CD14-positive monocyte (primary cell): ENCODE data around the gene PI3. TPM values are rescaled to one million over a fixed set of nuclear protein-coding genes. Genes with fewer than 3 reads are reported as not detected.
A peak's percentile ranks its signal among the peaks of the same experiment; 100 is the strongest.
"Not testable (repeated sequence)": the region's sequence is repeated elsewhere in the genome, so short reads cannot be mapped to it uniquely, and the experiment has no call there.

Experiments
- DNase-seq, 3 donors: peaks; one replicate each; pipeline ENCODE4 v3.0.0-alpha.2; 2011 to 2022
- H2AFZ ChIP-seq: 2 replicates; pipeline ENCODE4 v1.6.0; 2012; ENCODE audit warnings: mild to moderate bottlenecking, low read depth, low read length, inconsistent platforms; ENCODE audit not compliant: insufficient read depth, poor library complexity, severe bottlenecking
- H3K27ac ChIP-seq, 2 donors: 1 replicate in 1 of 2; 2 replicates in 1 of 2; pipeline ENCODE4 v1.5.1; 2012 to 2013; ENCODE audit warnings: low read length in 2 of 2, control low read depth in 1 of 2, inconsistent platforms in 1 of 2, low read depth in 1 of 2, mild to moderate bottlenecking in 1 of 2
- H3K27me3 ChIP-seq, 2 donors: one replicate each; pipeline versions ENCODE4 v1.6.0 to v1.6.1; 2011 to 2013; ENCODE audit warnings: low read length in 2 of 2; ENCODE audit not compliant: control insufficient read depth in 2 of 2, insufficient read depth in 2 of 2
- H3K36me3 ChIP-seq, 2 donors: replicated peaks in 1 of 2; 1 replicate in 1 of 2; 2 replicates in 1 of 2; pipeline versions ENCODE4 v1.5.1 to v1.6.1; 2012 to 2013; ENCODE audit warnings: low read length in 2 of 2, control low read depth in 1 of 2, inconsistent platforms in 1 of 2, mild to moderate bottlenecking in 1 of 2; ENCODE audit not compliant: insufficient read depth in 2 of 2, control insufficient read depth in 1 of 2
- H3K4me1 ChIP-seq, 2 donors: 1 replicate in 1 of 2; 2 replicates in 1 of 2; pipeline versions ENCODE4 v1.5.1 to v1.6.1; 2012 to 2013; ENCODE audit warnings: low read length in 2 of 2, control low read depth in 1 of 2, inconsistent platforms in 1 of 2, mild to moderate bottlenecking in 1 of 2, moderate library complexity in 1 of 2; ENCODE audit not compliant: insufficient read depth in 2 of 2, control insufficient read depth in 1 of 2
- H3K4me2 ChIP-seq: replicated peaks from 2 replicates; pipeline ENCODE3; 2012; ENCODE audit warnings: low read length, moderate library complexity, mild to moderate bottlenecking; ENCODE audit not compliant: poor library complexity, severe bottlenecking; ENCODE audit errors: extremely low read depth
- H3K4me3 ChIP-seq, 3 experiments: fragments of 200-600 bp in 1 of 3; sonication (generic) in 1 of 3; replicated peaks in 1 of 3; 1 replicate in 2 of 3; 2 replicates in 1 of 3; pipeline ENCODE4 v1.5.1; 2011 to 2013; ENCODE audit warnings: low read length in 3 of 3, mild to moderate bottlenecking in 3 of 3, control low read depth in 2 of 3, low read depth in 2 of 3, inconsistent platforms in 1 of 3, moderate library complexity in 1 of 3
- H3K79me2 ChIP-seq: 2 replicates; pipeline ENCODE4 v1.6.0; 2012; ENCODE audit warnings: mild to moderate bottlenecking, control low read depth, inconsistent platforms, low read length, moderate library complexity; ENCODE audit not compliant: insufficient read depth
- H3K9ac ChIP-seq: 2 replicates; pipeline ENCODE4 v1.6.0; 2017; ENCODE audit warnings: low read length, mild to moderate bottlenecking; ENCODE audit not compliant: insufficient read depth, poor library complexity, severe bottlenecking
- H3K9me3 ChIP-seq, 2 donors: replicated peaks in 1 of 2; 1 replicate in 1 of 2; 2 replicates in 1 of 2; pipeline versions ENCODE4 v1.5.1 to v1.6.1; 2012 to 2013; ENCODE audit warnings: low read length in 2 of 2, control low read depth in 1 of 2; ENCODE audit not compliant: control insufficient read depth in 1 of 2, insufficient read depth in 1 of 2
- H4K20me1 ChIP-seq: 2 replicates; pipeline ENCODE4 v1.6.0; 2012; ENCODE audit warnings: mild to moderate bottlenecking, low read length, control low read depth, moderate library complexity; ENCODE audit not compliant: insufficient read depth
- H3K27ac Mint-ChIP-seq, 7 donors: one replicate each; pipeline ENCODE4 v1.8.0; 2020; ENCODE audit warnings: mild to moderate bottlenecking in 7 of 7, mixed read lengths in 7 of 7, moderate library complexity in 6 of 7, inconsistent platforms in 2 of 7
- H3K27me3 Mint-ChIP-seq, 3 donors: one replicate each; pipeline ENCODE4 v1.8.0; 2021 to 2022; ENCODE audit warnings: low read depth in 3 of 3, mild to moderate bottlenecking in 3 of 3, mixed read lengths in 3 of 3, moderate library complexity in 3 of 3, inconsistent platforms in 1 of 3
- H3K36me3 Mint-ChIP-seq, 2 donors: one replicate each; pipeline ENCODE4 v1.8.0; 2020; ENCODE audit warnings: mixed read lengths in 2 of 2, inconsistent platforms in 1 of 2, mild to moderate bottlenecking in 1 of 2
- H3K4me1 Mint-ChIP-seq: one replicate; pipeline ENCODE4 v1.8.0; 2020; ENCODE audit warnings: mild to moderate bottlenecking, mixed read lengths
- H3K4me3 Mint-ChIP-seq, 2 donors: one replicate each; pipeline ENCODE4 v1.8.0; 2020; ENCODE audit warnings: mild to moderate bottlenecking in 2 of 2, mixed read lengths in 2 of 2, moderate library complexity in 1 of 2
- H3K9me3 Mint-ChIP-seq, 7 donors: one replicate each; pipeline ENCODE4 v1.8.0; 2020 to 2022; ENCODE audit warnings: mixed read lengths in 7 of 7, mild to moderate bottlenecking in 6 of 7, moderate library complexity in 6 of 7, inconsistent platforms in 2 of 7
- WGBS: methylation state at CpG from one replicate; pipeline ENCODE4 v1.1.5; 2013; ENCODE audit warnings: missing lambda C conversion rate; ENCODE audit not compliant: insufficient coverage; 5-methylcytosine and 5-hydroxymethylcytosine counted together
- intact Hi-C, 2 donors: fragments of 100-400 bp; cut with micrococcal nuclease; formaldehyde crosslinking; loops; one replicate each; pipeline versions ENCODE4 v1.15.0 to v1.15.1; 2023
- polyA plus RNA-seq, 3 donors: library from polyadenylated mRNA; depleted of rRNA in 1 of 3; unstranded in 2 of 3; stranded (reverse) in 1 of 3; fragments of 300-500 nt in 2 of 3; fragments of >200 nt in 1 of 3; fragmentation: Illumina TruSeq in 2 of 3; gene quantifications; 1 replicate in 2 of 3; 2 replicates in 1 of 3; pipeline ENCODE4 v1.2.3, GENCODE V29; 2012 to 2021
- TF ChIP-seq, protein P1 (sequence below): fragments of 200-600 bp; IDR thresholded peaks from one replicate; pipeline ENCODE4 v1.8.0; 2022; ENCODE audit warnings: antibody characterized with exemption, mild to moderate bottlenecking

The PI3 gene
- polyA plus RNA-seq, 3 donors: not detected

DNA sequence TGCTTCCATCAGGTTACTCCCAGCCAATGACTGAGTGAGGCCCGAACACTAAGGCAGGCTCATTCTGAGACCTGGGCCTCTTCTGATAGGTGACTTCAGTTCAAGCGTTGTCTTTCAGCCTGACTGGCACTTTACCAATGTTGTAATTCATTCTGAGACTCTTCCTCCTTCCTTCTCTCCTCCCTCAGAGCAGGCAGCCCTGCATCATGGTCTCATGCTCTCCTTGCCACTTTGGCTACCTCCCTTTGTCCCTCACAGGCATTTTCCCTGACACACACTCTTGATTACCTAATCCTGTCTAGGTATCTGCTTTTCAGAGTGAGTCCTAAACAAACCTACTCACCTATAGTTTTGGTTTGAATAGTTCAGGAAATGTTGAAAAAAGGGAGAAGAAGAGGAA, 37.8 kb upstream of the PI3 start:
- Mint-ChIP-seq H3K36me3 (no peaks in the 10 kb centered on the region), H3K27me3 (peaks cover 11 to 19% (median 12%) of the 10 kb centered on the region in 3 donors), H3K27ac (no peak overlapping the region), H3K4me3 (no peak overlapping the region), H3K9me3 (peaks cover 0 to 4% (median 0%) of the 10 kb centered on the region in 7 donors), H3K4me1 (no peaks in the 10 kb centered on the region)
- Histone ChIP-seq H3K27ac (no peak overlapping the region), H3K9me3 (no peaks in the 10 kb centered on the region), H3K9ac (no peak overlapping the region), H3K4me2 (no peak overlapping the region), H4K20me1 (no peaks in the 10 kb centered on the region), H3K79me2 (no peaks in the 10 kb centered on the region), H2AFZ (no peak overlapping the region), H3K4me1 (no peaks in the 10 kb centered on the region), H3K4me3 (no peak overlapping the region), H3K27me3 (peaks cover 0 to 7% of the 10 kb centered on the region in 2 donors), H3K36me3 (no peaks in the 10 kb centered on the region)
- no peak for DNase-seq
- intact Hi-C loops: loop anchor here in 1 of 2 donors (5.0 kb wide), 1 partner anchor 155 kb away; no protein-coding TSS in a partner anchor
- 64% methylated on average over 2 of the region's 2 CpGs for WGBS
- TF ChIP-seq, protein P1, sequence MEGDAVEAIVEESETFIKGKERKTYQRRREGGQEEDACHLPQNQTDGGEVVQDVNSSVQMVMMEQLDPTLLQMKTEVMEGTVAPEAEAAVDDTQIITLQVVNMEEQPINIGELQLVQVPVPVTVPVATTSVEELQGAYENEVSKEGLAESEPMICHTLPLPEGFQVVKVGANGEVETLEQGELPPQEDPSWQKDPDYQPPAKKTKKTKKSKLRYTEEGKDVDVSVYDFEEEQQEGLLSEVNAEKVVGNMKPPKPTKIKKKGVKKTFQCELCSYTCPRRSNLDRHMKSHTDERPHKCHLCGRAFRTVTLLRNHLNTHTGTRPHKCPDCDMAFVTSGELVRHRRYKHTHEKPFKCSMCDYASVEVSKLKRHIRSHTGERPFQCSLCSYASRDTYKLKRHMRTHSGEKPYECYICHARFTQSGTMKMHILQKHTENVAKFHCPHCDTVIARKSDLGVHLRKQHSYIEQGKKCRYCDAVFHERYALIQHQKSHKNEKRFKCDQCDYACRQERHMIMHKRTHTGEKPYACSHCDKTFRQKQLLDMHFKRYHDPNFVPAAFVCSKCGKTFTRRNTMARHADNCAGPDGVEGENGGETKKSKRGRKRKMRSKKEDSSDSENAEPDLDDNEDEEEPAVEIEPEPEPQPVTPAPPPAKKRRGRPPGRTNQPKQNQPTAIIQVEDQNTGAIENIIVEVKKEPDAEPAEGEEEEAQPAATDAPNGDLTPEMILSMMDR: no peak

DNA sequence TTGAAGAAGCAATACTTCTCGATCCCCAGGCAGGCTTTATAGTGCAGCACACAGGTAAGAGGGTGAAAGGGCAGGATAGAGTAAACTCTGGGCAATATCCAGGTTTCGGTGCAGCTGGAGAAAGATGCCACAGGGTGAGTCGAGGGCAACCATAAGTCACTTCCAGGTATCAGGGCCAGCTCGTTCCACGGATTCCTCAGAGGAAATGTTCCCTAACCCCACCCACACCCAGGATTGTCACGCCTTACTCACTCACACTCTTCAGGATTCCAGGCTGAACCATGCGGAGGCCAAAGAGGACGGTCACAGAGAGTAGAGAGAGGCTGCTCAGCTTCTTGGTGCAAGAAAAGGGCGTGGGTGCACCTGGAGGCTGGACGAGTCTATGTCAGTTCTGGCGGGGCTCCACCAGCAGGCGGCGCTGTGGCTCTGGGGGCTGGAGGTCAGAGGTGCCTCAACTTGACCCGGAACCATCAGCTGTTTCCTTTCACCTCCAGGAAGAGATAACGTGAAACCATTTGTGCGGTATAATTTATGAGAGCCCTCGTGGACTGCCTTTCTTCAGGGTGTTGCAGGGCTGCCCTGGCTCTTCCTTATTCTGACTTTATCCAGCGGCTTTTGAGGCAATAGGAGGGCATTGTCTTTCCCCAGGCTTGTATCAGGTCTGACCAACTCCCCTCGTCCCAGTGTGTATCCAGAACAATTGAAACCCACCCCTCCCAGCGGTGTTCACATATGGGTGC, 36.0 kb upstream of the PI3 start:
- Histone ChIP-seq H3K4me2 (peak overlapping the region; percentile 22), H3K9me3 (no peaks in the 10 kb centered on the region), H4K20me1 (no peaks in the 10 kb centered on the region), H3K9ac (no peak overlapping the region), H2AFZ (peak overlapping the region; percentile 6), H3K36me3 (no peaks in the 10 kb centered on the region), H3K79me2 (no peaks in the 10 kb centered on the region), H3K27ac (no peak overlapping the region), H3K4me3 (no peak overlapping the region), H3K27me3 (peaks cover 0 to 7% of the 10 kb centered on the region in 2 donors), H3K4me1 (no peaks in the 10 kb centered on the region)
- H3K27me3 Mint-ChIP-seq: peaks cover 8 to 18% (median 10%) of the 10 kb centered on the region in 3 donors
- TF ChIP-seq, protein P1: peak; percentile 86
- intact Hi-C loops: loop anchor here (2.0 to 5.0 kb wide), 2 partner anchors 152 to 154 kb away; no protein-coding TSS in a partner anchor
- H3K4me3 Mint-ChIP-seq: no peak overlapping the region
- no peaks in the 10 kb centered on the region for H3K36me3 Mint-ChIP-seq
- peak; percentile 32 to 65 (median 53) for DNase-seq
- peaks cover 0 to 4% (median 0%) of the 10 kb centered on the region in 7 donors for H3K9me3 Mint-ChIP-seq
- H3K4me1 Mint-ChIP-seq: no peaks in the 10 kb centered on the region
- no peak overlapping the region for H3K27ac Mint-ChIP-seq
- 31% methylated on average over 13 of the region's 20 CpGs for WGBS

DNA sequence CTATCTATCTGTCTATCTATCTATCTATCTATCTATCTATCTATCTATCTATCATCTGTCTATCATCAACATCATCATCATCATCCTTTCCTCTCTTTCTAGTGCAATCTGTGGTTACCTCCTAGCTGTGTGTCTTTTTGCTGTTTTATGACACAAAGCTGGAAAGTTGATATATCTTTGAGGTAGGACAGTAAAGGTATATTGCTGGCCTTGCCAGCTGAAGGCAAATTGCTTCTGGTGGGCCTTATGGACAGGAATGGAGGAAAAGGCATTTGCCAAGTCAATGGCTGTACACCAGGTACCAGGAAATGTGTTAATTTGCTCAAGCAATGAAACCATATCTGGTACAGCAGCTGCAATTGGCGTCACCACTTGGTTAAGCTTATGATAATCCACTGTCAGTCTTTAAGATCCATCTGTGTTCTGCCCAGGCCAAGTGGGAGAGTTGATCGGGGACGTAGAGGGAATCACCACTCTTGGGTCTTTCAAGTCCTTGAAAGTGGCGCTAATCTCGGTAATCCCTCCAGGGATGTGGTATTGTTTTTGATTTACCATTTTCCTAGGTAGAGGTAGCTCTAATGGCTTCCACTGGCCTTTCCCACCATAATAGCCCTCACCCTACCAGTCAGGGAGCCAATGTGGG, 34.8 kb upstream of the PI3 start:
- H3K4me3 Mint-ChIP-seq, H3K27ac Mint-ChIP-seq, H3K36me3 ChIP-seq, H3K36me3 Mint-ChIP-seq, H3K4me3 ChIP-seq, H4K20me1 ChIP-seq, H3K4me2 ChIP-seq, DNase-seq, H3K27ac ChIP-seq, H3K9me3 Mint-ChIP-seq, H3K4me1 ChIP-seq, H3K9ac ChIP-seq, H3K9me3 ChIP-seq, H2AFZ ChIP-seq, H3K79me2 ChIP-seq, H3K4me1 Mint-ChIP-seq: not testable (repeated sequence)
- intact Hi-C loops: loop anchor here (2.0 to 5.0 kb wide), 2 partner anchors 151 to 152 kb away; no protein-coding TSS in a partner anchor
- 100% methylated on average over 1 of the region's 5 CpGs for WGBS
- peaks cover 5 to 12% of the 10 kb centered on the region in 2 donors for H3K27me3 ChIP-seq
- H3K27me3 Mint-ChIP-seq: peaks cover 10 to 20% (median 13%) of the 10 kb centered on the region in 3 donors
